Right lobe of liver (tissue), 6 donors: ENCODE measurements around the gene MRTO4. TPM values are rescaled to one million over a fixed set of nuclear protein-coding genes. Genes with fewer than 3 reads are reported as not detected.

Experiments
- ATAC-seq, 4 donors: fragments of 200-7000 bp; cut with Tn5 transposase; one replicate each; pipeline ENCODE4 v1.9.1; 2020; ENCODE audit warnings: mild to moderate bottlenecking in 4 of 4, moderate library complexity in 4 of 4
- DNase-seq, 3 donors: peaks; one replicate each; pipeline ENCODE4 v3.0.0-alpha.2; 2020
- H3K27ac ChIP-seq, 3 donors: fragments of 200-600 bp; one replicate each; pipeline ENCODE4 v1.8.0; 2022
- H3K27me3 ChIP-seq, 2 donors: fragments of 200-600 bp; one replicate each; pipeline ENCODE4 v1.8.0; 2022
- H3K36me3 ChIP-seq, 4 donors: fragments of 200-600 bp; sonication (generic) in 1 of 4; one replicate each; pipeline versions ENCODE4 v1.5.1 to v1.8.0; 2017 to 2022; ENCODE audit warnings: control low read depth in 1 of 4
- H3K4me1 ChIP-seq, 4 donors: fragments of 200-600 bp; sonication (generic) in 1 of 4; one replicate each; pipeline versions ENCODE4 v1.5.1 to v1.8.0; 2017 to 2022; ENCODE audit warnings: control low read depth in 1 of 4
- H3K4me3 ChIP-seq, 3 donors: fragments of 200-600 bp; one replicate each; pipeline ENCODE4 v1.8.0; 2022
- H3K9me3 ChIP-seq, 4 donors: fragments of 200-600 bp; sonication (generic) in 1 of 4; one replicate each; pipeline versions ENCODE4 v1.5.1 to v1.8.0; 2017 to 2022; ENCODE audit warnings: control low read depth in 1 of 4
- POLR2A ChIP-seq: fragments of 450-650 bp; IDR thresholded peaks from one replicate; pipeline ENCODE4 v1.6.1; 2017; ENCODE audit warnings: antibody characterized with exemption, mild to moderate bottlenecking
- WGBS: methylation state at CpG from one replicate; pipeline ENCODE4 v1.1.6; 2018; ENCODE audit warnings: low coverage, low lambda C conversion rate; ENCODE audit not compliant: insufficient coverage; ENCODE audit errors: missing lambda C conversion rate; 5-methylcytosine and 5-hydroxymethylcytosine counted together
- intact Hi-C, 2 donors: fragments of 100-400 bp; cut with DNase I; formaldehyde crosslinking; loops; one replicate each; pipeline versions ENCODE4 v1.11.2 to v1.14.1; 2022
- small RNA-seq, 2 experiments: library from RNA; depleted of rRNA; stranded (forward); fragments of <200 nt; gene quantifications; one replicate each; pipeline ENCODE3, GENCODE V24; 2016
- total RNA-seq, 6 experiments: library from RNA; depleted of rRNA in 2 of 6; stranded (reverse); fragments of >200 nt in 2 of 6; fragmentation: NEBNext Ultra II Directional in 3 of 6; extraction: Animal tissue kit (Norgen Biotek cat#: 25700) in 3 of 6; gene quantifications; one replicate each; pipeline versions ENCODE4 v1.1.0 to v1.2.4, GENCODE V29; 2016 to 2023
- TF ChIP-seq, protein P1 (sequence below), 4 donors: fragments of 200-600 bp in 3 of 4; fragments of 450-650 bp in 1 of 4; IDR thresholded peaks; one replicate each; pipeline versions ENCODE4 v1.5.1 to v1.8.0; 2016 to 2022; ENCODE audit warnings: antibody characterized with exemption in 4 of 4, mild to moderate bottlenecking in 2 of 4
- donor health status: DM: no; HTN: yes; CAD: no.
- donor health status: DM: no; HTN: no; CAD: no.
- donor health status: DM: no; HTN: no; CAD: no.
- donor health status: DM: no; HTN: yes; CAD: no.
- donor health status: DM: no; HTN: yes; CAD: no.

The MRTO4 gene
- total RNA-seq, 6 experiments from 2014 or later: 7.0 to 17.3 (median 8.2) TPM

DNA sequence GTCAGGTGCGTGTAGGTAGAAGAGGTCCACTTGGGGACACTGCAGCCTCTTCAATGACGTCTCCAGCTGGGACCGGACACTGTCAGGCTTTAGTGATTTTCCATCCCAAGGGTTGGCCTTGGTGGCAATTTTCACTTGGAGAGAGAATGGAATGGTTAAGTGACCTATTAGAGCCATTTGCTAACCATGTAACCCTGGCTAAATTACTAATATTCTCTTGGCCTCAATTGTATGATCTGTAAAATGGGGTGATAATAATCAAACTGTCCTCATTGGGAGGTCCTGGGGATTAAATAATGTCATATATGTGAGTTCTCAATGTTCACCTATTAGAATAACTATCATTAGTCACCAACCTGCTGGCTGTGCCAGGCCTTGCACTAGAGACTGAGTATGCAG, 56.9 kb downstream of the MRTO4 start:
- H3K27me3 ChIP-seq: no peaks in the 10 kb centered on the region
- H3K4me1 ChIP-seq: peaks cover 0 to 17% (median 7%) of the 10 kb centered on the region in 4 donors
- peaks cover 2 to 41% (median 16%) of the 10 kb centered on the region in 4 donors for H3K36me3 ChIP-seq
- TF ChIP-seq POLR2A: no peak
- TF ChIP-seq, protein P1, sequence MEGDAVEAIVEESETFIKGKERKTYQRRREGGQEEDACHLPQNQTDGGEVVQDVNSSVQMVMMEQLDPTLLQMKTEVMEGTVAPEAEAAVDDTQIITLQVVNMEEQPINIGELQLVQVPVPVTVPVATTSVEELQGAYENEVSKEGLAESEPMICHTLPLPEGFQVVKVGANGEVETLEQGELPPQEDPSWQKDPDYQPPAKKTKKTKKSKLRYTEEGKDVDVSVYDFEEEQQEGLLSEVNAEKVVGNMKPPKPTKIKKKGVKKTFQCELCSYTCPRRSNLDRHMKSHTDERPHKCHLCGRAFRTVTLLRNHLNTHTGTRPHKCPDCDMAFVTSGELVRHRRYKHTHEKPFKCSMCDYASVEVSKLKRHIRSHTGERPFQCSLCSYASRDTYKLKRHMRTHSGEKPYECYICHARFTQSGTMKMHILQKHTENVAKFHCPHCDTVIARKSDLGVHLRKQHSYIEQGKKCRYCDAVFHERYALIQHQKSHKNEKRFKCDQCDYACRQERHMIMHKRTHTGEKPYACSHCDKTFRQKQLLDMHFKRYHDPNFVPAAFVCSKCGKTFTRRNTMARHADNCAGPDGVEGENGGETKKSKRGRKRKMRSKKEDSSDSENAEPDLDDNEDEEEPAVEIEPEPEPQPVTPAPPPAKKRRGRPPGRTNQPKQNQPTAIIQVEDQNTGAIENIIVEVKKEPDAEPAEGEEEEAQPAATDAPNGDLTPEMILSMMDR (IDR thresholded peaks at IDR 0.05): no peak
- WGBS: 100% methylated on average over 1 of the region's 3 CpGs
- intact Hi-C loops: no loop called here
- no peak overlapping the region for H3K27ac ChIP-seq
- DNase-seq (peak in 1 of 3 donors; percentile 36), ATAC-seq (no peak)
- H3K4me3 ChIP-seq: no peak overlapping the region
- H3K9me3 ChIP-seq: no peaks in the 10 kb centered on the region

DNA sequence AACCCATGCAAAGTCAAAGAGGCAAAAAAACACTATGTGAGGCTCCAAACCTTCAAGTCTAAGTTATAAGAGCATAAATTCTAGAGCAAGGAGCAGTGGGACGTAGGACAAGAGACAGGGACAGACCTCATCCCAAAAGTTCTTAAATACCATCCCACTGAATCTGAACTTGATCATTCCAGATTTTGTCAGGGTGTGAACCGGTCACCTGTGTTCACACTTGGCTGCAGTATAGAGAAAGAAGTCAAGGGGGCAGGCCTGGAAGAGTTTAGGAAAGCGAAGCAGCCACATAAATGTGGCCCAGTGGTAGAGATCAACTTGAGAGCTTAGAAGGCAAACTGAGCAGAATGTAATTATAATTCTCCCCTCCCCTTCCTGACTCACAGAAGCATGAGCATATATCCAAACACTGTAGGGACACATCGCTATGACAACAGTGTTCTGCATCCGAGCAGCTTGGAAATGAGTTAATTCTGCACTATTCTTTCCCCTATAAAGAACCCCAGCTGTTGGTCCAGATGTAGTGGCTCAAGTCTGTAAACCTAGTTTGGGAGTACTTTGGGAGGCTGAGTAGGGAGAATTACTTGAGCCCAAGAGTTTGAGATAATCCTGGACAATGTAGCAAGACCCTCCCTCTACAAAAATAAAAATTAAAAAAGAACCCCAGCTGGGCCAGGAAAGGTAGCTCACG, 57.7 kb downstream of the MRTO4 start:
- ATAC-seq (no peak), DNase-seq (no peak)
- intact Hi-C loops: no loop called here
- peaks cover 0 to 34% (median 14%) of the 10 kb centered on the region in 4 donors for H3K36me3 ChIP-seq
- TF ChIP-seq, protein P1 (IDR thresholded peaks at IDR 0.05): no peak
- H3K4me3 ChIP-seq: no peak overlapping the region
- H3K4me1 ChIP-seq: peaks cover 0 to 18% (median 7%) of the 10 kb centered on the region in 4 donors
- WGBS: 78% methylated on average over 5 of the region's 6 CpGs
- no peaks in the 10 kb centered on the region for H3K9me3 ChIP-seq
- no peak overlapping the region for H3K27ac ChIP-seq
- no peaks in the 10 kb centered on the region for H3K27me3 ChIP-seq

Small RNAs within 50 kb of the gene (small RNA-seq; reads per million reads assigned to genes)
- gene RNU6-1099P: 0 to 0.10 reads per million in 2 experiments

Other genes starting within 250 kb of the MRTO4 start
- gene UBR4, start 41.5 kb upstream of the MRTO4 start, total RNA-seq: 100 to 1,000 TPM in 2 of 6 experiments, 10 to 100 TPM in 4; 73.0 to 132 (median 90.1) TPM
- gene EMC1, start 281 bp upstream of the MRTO4 start, total RNA-seq: 10 to 100 TPM; 18.6 to 32.7 (median 25.3) TPM
- gene AKR7A3, start 37.0 kb downstream of the MRTO4 start, total RNA-seq: 100 to 1,000 TPM in 4 of 6 experiments, 10 to 100 TPM in 2; 58.1 to 169 (median 130) TPM
- 10 to 100 TPM; 41.4 to 85.1 (median 51.2) TPM for gene AKR7A2, start 60.3 kb downstream of the MRTO4 start, total RNA-seq
- gene SLC66A1, start 60.5 kb downstream of the MRTO4 start, total RNA-seq: 10 to 100 TPM in 3 of 6 experiments, 1 to 10 TPM in 3; 8.4 to 20.6 (median 11.2) TPM
- 100 to 1,000 TPM in 1 of 6 experiments, 10 to 100 TPM in 5; 53.5 to 117 (median 88.0) TPM for gene CAPZB, start 233.7 kb downstream of the MRTO4 start, total RNA-seq